Germinal center (tissue), 1 donor: Measurements from ENCODE around the gene GRM2.

Source experiments
- DNase-seq: peaks from one replicate; pipeline ENCODE4 v3.0.0; 2012; ENCODE audit warnings: mixed read lengths, low spot score

Gene GRM2

GRCh38 chr3:51705276-51706020 is 1.4 kb upstream of the GRM2 start:
- no peak for DNase-seq

DNA sequence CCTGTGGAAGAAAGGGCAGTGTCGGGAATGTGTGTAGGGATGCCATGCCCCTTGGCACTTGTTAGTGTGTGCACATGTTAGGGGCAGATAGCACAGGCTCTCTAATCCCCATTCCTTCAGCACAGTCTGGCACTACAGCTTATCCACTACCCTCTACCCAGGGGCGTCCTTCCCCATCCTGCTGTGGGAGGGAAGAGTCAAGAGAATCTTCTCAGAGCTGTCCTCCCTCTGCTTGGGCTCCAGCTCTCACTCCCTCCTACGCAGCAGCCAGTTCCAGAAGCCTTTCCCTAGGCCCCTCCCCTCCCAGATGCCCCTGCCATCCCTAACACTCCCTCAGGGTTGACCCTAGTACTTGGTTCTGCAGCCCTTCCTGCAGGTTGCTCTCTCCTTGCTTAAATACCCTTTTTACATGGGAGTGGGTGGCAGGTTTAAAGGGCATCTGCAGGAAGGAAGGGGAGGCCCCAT is 815 bp upstream of the GRM2 start:
- DNase-seq = no peak

DNA sequence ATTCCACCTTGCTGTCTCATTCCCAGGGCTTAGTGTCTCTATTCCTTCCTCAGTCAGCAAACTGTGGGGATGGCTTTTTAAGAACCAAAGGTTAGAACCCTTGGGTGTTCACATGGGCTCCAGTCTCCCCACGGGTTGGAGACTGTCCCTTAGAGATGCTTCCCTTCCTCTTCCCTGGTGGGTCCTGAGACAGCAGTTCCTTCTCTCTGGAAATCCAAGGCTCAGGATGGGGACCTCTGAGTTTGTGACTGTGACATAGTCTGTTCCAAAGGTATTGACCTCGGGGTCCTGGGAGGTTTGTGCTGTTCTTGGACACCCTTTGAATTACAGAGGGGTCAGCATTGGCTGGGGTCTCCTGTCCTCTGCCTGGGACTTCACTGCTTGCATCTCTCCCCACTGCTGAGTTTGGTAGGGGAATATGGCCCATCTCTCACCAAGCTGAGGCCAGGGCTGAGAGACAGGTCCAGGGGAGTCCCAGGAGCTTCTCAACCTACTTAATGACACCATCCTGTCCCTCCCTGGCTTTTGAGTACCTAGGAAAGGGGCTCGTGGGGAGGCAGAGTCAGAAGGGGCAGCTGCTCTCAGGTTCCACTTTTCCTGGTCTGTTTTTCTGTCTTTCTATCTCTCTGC is 1.5 kb downstream of the GRM2 start:
- DNase-seq = no peak

DNA sequence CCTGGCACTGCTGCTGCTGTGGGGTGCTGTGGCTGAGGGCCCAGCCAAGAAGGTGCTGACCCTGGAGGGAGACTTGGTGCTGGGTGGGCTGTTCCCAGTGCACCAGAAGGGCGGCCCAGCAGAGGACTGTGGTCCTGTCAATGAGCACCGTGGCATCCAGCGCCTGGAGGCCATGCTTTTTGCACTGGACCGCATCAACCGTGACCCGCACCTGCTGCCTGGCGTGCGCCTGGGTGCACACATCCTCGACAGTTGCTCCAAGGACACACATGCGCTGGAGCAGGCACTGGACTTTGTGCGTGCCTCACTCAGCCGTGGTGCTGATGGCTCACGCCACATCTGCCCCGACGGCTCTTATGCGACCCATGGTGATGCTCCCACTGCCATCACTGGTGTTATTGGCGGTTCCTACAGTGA is 2.1 kb downstream of the GRM2 start:
- no peak for DNase-seq

- DNase-seq = no peak
Observed at GRCh38 chr3:51709675-51710074, 2.8 kb downstream of the GRM2 start.

- no peak for DNase-seq
Observed at GRCh38 chr3:51710631-51711351, 3.9 kb downstream of the GRM2 start.

GRCh38 chr3:51711352-51712037 is 4.6 kb downstream of the GRM2 start:
- DNase-seq = no peak

GRCh38 chr3:51712038-51712420 is 5.2 kb downstream of the GRM2 start:
- no peak for DNase-seq

DNA sequence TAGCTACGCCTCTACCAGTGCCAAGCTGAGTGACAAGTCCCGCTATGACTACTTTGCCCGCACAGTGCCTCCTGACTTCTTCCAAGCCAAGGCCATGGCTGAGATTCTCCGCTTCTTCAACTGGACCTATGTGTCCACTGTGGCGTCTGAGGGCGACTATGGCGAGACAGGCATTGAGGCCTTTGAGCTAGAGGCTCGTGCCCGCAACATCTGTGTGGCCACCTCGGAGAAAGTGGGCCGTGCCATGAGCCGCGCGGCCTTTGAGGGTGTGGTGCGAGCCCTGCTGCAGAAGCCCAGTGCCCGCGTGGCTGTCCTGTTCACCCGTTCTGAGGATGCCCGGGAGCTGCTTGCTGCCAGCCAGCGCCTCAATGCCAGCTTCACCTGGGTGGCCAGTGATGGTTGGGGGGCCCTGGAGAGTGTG is 5.7 kb downstream of the GRM2 start:
- peak; percentile 1 for DNase-seq

GRCh38 chr3:51712963-51713362 is 6.1 kb downstream of the GRM2 start:
- DNase-seq = no peak

DNA sequence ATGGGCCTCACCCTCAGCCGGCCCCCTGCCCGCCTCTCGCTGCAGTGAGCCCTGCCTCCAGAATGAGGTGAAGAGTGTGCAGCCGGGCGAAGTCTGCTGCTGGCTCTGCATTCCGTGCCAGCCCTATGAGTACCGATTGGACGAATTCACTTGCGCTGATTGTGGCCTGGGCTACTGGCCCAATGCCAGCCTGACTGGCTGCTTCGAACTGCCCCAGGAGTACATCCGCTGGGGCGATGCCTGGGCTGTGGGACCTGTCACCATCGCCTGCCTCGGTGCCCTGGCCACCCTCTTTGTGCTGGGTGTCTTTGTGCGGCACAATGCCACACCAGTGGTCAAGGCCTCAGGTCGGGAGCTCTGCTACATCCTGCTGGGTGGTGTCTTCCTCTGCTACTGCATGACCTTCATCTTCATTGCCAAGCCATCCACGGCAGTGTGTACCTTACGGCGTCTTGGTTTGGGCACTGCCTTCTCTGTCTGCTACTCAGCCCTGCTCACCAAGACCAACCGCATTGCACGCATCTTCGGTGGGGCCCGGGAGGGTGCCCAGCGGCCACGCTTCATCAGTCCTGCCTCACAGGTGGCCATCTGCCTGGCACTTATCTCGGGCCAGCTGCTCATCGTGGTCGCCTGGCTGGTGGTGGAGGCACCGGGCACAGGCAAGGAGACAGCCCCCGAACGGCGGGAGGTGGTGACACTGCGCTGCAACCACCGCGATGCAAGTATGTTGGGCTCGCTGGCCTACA is 8.5 kb downstream of the GRM2 start:
- peak; percentile 1 for DNase-seq

GRCh38 chr3:51715977-51716294 is 9.1 kb downstream of the GRM2 start:
- DNase-seq = no peak

DNA sequence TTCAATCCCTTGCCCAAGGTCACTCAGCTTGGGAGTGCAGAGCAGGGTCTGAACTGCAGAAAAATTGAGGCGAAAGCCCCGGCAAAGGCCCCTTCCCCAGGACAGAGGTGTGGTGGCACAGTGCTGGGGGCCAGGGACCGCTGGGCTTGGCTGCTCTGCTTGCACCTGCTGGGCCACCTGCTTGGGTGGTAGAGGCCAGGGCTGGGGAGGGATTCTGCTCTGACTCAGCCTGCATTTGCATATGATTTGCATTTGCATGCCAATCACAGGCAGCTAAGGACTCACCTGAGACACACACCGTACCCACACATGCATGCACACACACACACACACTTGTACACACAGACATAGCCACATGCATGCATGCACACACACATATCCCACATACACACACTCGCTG is 9.9 kb downstream of the GRM2 start:
- DNase-seq = peak; percentile 1

- DNase-seq = no peak
Observed at GRCh38 chr3:51717446-51717845, 10.6 kb downstream of the GRM2 start.

GRCh38 chr3:51717947-51718346 is 11.1 kb downstream of the GRM2 start:
- peak; percentile 2 for DNase-seq

DNA sequence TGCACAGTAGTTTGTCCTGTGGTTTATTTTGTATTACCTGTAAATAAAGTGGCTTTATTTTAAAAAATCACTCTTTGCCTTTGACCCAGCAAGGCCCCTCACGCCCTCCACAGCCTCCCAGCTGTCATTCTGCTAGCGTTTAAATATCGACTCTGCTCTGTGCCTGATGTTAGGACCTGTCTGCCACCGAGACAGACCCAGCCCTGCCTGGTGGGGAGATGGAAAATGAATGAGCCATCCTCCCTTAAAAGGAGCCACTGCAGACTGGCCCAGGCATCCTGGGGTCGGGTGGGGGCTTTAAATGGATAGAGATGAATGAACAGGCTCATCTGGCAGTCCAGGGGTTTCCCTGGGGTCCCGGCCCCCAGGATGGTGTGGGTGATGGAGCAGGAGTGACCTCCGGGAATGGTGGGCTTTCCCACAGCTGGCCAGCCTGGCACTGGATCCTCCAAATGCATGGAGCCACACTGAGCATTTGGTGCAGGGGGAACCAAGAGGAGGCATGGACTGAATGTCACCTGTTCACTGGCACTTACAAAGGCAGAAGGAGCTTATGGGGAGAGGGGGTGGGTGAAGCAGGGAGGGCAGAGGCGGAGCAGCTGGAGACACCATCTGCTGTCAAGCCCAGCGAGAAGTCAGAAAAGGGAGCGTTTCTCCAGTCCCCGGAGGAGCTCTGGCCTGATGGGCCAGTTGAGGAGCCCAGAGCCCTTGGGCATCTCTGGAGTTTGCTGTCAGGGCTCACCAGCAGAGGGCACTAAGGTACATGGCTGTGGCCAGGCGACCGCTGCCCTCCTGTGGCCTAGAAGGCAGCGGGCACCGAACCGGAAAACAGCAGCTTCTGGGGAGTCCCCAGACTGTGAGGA is 11.9 kb downstream of the GRM2 start:
- peak; percentile 11 for DNase-seq

DNA sequence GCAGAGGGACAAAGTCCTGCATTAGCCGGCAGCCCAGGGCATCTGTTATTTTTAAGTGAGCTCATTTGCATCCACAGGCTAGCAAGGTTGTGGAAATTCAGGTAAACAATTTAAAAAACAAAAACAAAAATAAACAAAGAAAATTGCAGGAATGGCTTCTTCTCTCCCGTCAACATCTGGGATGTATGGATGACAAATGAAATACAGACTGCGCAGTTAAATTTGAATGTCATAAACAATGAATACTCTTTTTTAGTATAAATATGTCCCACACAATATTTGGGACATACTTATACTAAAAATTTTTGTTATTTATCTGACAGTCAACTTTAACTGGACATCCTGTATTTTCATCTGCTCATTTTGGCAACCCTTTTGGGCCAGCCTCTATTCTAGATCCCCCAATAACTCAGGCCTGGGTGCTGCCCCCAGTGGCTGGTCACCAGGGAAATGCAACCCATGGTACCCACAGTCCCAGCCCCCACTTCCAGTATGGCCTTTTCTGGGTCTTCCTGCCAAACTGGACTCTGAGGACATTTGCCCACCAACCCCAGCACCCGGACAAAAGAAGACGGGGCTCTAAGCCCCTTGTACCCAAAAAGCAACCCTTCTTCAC is 12.7 kb downstream of the GRM2 start:
- DNase-seq = peak; percentile 6

DNA sequence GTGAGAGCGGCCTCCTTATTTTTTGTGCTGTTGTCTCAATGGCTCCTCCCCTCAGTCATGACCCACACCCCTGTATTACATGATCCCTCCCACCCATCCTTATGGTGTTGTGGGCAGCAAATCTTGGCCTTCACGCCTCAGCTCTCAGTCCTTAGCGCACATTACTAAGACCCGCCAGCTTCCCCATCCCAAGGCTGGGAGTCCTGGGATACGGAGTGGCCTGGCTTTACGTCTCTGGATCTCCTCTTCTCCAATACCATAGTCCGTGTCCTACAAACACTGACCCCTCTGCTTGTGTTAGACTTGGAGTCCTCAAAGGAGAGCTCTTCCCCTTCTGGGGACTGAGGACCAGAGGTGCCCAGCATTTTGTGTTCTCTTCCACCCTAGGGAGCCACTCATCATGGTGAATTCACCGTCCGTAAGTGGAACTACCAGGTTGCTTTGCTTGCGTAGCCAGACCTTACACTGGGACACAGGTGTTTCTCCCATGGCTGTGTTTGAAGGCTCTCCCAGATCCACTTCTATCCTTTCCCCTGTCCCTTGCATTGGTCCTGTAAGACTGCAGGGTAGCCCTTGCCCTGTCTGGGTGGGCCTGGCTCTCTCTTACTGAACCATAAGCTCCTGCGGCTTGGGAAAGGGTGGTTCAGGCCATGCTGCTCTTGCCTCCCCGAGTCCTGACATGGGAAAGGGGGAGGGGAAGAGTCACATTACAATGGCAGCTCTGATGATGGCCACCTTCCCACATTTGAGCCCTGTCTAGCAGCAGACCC is 13.6 kb downstream of the GRM2 start:
- peak; percentile 1 for DNase-seq

DNA sequence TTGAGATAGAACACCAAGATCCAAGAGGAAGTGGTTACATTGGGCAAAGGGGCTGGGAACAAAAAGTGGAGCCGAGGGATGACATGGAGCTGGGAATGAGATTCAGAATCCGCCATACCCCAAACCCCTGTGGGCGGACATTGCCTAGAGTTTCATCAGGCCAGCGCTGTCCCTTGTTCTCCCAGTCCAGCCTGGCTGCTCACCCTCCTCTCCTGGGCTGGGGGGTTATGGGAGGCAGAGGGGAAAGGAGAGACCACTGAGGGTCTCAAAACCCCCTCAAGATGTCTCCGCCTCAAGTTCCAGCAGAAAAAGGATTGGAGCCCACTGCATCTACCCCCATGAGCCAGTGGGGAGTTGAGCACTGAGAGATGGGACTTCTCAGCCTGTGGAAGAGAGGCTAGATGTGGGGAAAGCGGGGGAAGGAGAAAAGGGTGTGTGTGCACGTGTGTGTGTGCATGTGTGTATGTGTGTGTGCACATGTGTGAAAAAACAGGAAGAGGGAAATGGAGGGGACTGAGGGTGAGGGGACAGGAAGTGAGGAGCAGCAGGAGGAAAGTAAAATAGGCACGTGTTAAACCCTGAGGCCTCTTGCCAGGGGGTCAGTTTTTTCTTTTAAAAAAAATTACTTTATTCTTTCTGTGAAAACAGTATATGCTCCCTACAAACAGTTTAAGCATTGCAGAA is 14.3 kb downstream of the GRM2 start:
- no peak for DNase-seq
